Stimulated activated CD4-positive, alpha-beta T cell treated with anti-CD3 and anti-CD28 coated beads, Interleukin-1b, Interleukin-23, amount 100 ng/mL, for 24 hours (primary cell): ENCODE data around the gene RGCC.

Experiments
- DNase-seq, 4 experiments: peaks; one replicate each; pipeline ENCODE4 v3.0.0-alpha.2; 2020; ENCODE audit warnings: low read depth in 4 of 4, low spot score in 1 of 4

The RGCC gene

GRCh38 chr13:41452462-41452861 is 4.9 kb upstream of the RGCC start:
- no peak for DNase-seq

DNA sequence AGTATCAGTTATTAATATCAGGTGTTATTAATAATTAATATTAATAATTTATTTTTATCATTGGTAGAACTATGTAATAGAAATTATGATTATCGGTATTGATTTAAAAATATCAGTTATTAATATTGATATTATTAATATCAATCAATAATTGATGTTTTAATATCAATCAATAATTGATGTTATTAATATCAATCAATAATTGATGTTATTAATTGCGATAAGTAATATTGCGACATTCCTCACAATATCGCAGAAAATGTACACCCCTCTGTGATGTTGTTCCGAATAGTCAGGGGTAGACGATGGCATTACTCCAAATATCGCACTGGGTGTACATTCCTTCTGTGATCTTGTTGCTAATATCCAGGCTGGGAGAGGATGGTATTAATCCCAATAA is 3.7 kb upstream of the RGCC start:
- DNase-seq, result no peak

GRCh38 chr13:41454170-41454569 is 3.2 kb upstream of the RGCC start:
- no peak for DNase-seq

GRCh38 chr13:41455725-41456419 is 1.5 kb upstream of the RGCC start:
- no peak for DNase-seq

- no peak for DNase-seq
Observed at GRCh38 chr13:41457589-41458186, 338 bp downstream of the RGCC start.

DNA sequence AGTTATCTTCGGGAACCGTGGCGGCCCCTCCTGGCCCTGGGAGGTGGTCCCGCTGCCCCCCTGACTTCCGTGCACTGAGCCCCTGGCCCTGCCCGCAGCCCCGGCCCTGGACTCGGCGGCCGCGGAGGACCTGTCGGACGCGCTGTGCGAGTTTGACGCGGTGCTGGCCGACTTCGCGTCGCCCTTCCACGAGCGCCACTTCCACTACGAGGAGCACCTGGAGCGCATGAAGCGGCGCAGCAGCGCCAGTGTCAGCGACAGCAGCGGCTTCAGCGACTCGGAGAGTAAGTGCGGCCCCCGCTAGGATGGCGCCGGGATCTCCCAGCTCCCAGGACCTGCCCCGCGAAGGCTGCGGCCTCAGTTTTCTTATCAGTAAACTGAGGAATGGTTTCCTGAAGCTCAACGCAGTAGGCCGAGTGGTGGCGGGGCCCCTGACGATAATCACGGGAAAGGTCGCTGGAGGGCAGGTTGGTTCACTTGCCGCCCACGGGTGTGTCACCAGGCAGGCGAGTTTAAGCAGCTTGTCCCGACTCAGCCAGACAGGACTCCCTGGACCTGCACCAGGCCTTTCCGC is 924 bp downstream of the RGCC start:
- DNase-seq, result peak in 2 of 4 experiments; percentile 41 to 50

DNA sequence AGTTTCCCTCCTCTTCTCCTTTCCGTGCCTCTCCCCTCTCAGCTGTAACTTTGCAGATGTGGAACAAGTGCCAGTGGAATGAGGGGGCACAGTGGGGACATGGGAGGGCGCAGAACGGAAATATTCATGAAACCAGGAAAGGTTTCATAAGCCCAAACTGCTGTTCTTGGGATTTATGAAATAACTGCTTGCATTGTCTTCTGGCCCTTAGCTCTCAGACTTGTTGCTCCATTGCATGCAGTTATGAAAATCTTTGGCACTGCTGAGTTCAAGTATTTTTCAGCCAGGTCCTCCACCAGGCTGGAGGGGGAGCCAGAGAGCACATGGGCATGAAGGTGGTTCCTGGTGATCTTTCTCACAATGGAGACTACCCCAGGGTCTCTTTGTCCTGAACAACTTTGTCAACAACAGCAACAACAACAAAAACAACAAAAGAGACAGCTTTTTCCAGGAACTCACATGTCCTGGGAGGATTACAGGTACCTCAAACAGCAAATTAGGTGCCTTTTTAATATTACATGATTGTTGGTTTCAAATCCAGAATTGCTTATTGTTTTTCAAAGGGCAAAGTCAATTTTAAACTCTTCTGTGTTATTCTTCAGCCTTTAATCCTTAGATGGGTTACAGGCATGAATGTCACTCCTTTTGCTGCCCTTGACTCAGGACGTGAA is 1.5 kb downstream of the RGCC start:
- DNase-seq, result peak in 3 of 4 experiments; percentile 38 to 47 (median 47)

DNA sequence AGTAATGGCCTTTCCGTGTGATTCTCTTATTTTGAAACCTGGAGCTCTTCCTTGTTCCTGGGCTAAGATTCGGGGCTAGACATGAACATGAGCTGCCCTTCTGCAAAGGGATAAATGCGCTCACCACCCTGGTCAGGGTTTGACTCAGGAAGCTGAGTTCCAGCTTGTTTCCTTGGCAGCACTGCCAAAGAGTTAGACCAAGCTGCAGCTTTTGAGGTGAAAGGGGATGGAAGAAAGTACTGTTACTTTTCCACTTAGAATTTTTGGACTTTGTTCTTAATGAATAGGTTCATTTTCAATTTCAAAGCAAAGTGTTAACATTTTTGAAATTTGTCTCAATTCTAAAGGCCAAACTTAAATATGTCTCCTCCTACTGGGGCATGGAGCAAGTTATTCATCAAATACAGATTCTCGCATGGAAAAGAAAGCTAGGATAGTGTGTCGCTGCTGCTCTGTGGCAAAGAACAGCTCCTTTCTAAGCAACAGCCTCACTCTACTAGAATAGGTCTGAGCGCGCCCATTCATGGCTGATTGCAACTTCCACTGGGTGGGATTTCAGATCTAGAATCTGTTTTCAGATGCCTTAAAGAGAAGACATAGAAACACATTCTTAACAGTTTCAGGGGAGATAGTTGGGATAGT is 2.2 kb downstream of the RGCC start:
- DNase-seq, result no peak

DNA sequence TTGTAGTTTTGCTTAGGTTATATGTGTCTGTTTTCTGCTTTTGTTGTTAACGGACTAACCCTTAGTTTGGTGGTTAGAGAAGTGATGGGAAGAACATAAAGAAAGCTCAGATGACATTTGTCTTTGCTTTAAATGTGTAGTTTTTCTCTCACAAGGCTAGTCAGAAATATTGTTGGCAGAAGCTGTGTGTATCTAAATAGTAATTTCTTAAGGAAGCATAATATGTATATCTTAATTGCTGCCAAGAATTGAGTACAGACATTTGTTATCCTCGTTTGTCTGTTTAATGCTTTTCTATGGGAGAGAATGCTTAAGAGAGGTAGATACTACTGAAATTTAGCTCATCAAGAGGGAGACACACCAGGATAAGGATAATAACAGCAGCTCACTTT is 2.7 kb downstream of the RGCC start:
- DNase-seq, result no peak

DNA sequence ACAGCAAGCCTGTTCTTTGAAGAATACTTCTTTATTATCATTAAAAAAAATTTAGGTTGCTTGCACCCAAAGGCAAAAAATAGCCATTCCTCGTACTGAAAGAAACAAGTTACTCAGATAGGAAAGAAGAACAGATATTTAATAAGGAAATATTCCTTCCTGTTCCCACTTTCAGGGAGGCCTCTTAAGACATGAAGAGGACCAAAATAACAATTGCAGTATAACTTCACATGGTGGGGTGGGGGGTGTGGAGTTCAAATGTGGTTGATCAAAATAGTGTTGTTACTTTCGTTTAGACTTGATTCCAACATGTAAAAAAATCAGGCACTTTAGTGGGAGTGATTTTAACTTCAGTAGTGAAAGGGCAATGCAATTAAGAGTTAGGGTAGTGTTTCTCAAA is 3.6 kb downstream of the RGCC start:
- DNase-seq, result no peak

- no peak for DNase-seq
Observed at GRCh38 chr13:41461527-41462139, 4.3 kb downstream of the RGCC start.

- DNase-seq, result no peak
Observed at GRCh38 chr13:41462427-41462826, 5.1 kb downstream of the RGCC start.

DNA sequence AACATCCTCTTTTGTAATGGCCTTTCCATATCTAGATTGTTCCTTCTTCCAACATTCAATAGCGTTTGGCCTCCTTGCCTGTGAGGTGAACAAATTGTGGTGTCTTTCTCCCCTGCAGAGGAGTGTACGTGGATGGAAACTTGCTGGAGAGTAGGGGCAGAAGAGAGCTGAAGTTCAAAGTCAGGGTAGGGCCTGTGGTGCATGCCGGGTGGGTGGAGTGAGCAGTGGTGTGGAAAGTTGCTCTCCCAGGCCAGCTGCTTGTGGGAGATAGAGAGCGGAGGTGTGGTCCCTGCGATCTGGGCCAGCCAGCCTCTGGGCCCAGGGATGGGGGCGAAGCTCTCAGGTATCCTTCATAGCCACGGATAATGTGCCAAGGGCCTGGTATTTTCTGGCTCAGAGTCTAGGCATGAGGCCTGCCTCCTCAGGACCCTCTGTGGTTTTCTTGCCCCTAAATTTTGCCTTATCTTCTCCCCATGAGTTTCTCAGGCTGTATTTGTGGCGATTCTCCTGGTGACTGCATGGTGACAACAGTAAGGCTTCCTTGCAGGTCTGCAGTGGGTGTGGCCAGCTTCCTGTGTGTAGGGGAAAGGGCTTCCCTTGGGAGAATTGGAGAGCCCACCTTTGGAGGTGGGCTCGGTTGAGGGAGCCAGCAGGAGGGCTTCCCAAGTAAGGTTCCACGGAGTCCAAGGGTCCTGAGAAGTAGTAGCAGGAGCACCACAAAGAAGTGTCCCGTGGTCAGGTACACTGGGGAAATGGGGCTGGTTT is 6.7 kb downstream of the RGCC start:
- DNase-seq, result peak in 1 of 4 experiments; percentile 50

DNA sequence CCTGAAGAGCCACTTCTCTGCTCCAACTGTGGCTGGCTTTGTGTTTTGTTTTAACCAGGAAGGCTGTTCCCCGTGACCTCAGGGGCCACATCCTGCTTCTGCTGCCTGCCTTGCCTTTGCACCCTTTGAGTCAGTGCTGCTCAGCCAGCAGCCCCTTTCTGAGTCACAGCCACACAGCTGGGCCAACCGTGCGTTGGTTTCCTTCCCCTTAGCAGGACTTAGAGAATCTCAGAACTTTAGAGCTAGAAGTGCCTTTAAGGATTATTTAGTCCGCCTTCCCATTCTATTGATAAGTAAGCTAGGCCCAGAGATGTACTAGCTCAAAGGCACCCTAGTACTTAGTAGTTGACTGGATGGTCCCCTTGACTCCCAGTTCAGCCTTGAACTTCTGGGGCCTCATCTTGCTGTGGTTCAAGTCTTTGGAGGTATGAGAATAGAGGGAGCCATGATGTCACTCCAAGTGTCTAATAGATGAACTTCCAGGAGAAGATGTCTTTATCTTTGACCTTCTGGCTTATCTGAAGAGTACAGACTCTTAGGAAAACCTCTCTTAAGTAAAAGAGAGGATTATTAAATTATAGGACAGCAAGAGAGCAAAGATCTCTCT is 8.0 kb downstream of the RGCC start:
- peak in 3 of 4 experiments; percentile 59 to 84 (median 76) for DNase-seq

- DNase-seq, result no peak
Observed at GRCh38 chr13:41465898-41466320, 8.6 kb downstream of the RGCC start.

DNA sequence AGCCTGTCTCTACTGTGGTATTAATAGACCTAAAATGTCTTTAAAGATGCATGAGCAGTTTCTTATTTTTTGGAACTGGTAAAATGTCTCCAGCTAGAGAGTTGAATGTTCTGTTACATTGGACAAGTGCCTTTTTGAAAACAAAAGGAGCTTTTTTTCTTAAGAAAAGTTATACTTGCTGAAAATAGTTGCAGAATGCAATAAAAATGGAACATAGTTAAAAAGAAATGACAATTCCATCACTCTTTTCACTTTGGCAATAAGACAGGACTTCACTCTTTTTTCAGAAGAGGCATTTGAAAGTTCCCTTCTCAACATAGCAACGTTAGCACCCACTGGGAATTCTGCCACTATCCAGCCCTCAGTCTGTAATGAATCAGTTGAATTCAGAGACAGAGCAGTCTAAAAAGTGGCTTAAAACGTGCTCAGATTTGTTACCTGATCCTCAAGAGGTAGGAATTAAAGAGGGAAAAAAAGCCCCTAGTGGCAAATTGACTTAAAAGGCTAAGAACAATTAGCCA is 10.1 kb downstream of the RGCC start:
- DNase-seq, result no peak

DNA sequence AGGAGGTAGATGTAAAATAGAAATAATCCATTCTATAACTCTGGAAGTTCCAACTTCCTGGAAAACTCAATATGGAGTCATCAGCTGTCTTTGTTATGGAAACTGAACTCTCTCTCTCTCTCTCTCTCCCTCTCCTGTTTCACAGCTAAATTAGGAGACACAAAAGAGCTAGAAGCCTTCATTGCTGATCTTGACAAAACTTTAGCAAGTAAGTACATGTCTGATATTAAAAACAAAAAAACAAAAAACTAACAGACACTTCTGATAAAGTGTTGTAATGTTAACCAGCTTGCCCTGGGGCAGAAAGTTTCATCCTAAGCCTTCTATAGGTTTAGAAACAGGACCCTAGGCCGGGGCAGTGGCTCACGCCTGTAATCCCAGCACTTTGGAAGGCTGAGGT is 11.3 kb downstream of the RGCC start:
- no peak for DNase-seq

GRCh38 chr13:41470196-41470595 is 12.8 kb downstream of the RGCC start:
- peak in 1 of 4 experiments; percentile 56 for DNase-seq

- DNase-seq, result no peak
Observed at GRCh38 chr13:41471785-41472184, 14.4 kb downstream of the RGCC start.

GRCh38 chr13:41487222-41487621 is 29.9 kb downstream of the RGCC start:
- no peak for DNase-seq
